Myocyte (in vitro differentiated cells): ENCODE measurements around the gene SLC12A7. TPM values are rescaled to one million over a fixed set of nuclear protein-coding genes. Genes with fewer than 3 reads are reported as not detected.

Source experiments
- microRNA-seq: library from miRNA; unstranded; fragments of <30 nt; microRNA quantifications from one replicate; pipeline ENCODE4, GENCODE V29; 2016
- total RNA-seq: library from RNA; depleted of rRNA; stranded (reverse); fragments of >200 nt; gene quantifications from 2 replicates; pipeline ENCODE4 v1.2.3, GENCODE V29; 2014

The SLC12A7 gene
- total RNA-seq, 1 donor from 2014 or later, result 38.0 TPM

Small RNA genes within 50 kb of the gene (microRNA-seq; reads per million reads assigned to microRNA genes)
- not detected for gene MIR4635

Other genes with a start within 250 kb of the SLC12A7 start
- 29.2 and 30.9 TPM in 2 replicates for gene BRD9, start 219.3 kb downstream of the SLC12A7 start, total RNA-seq
- gene TRIP13, start 219.2 kb downstream of the SLC12A7 start, total RNA-seq, result 3.5 and 4.5 TPM in 2 replicates
- not detected in 2 replicates for gene NKD2, start 103.3 kb downstream of the SLC12A7 start, total RNA-seq
- 0.31 TPM in 1 of 2 replicates, not detected in the other for gene SLC6A19, start 89.5 kb upstream of the SLC12A7 start, total RNA-seq
- gene SLC6A18, start 113.3 kb upstream of the SLC12A7 start, total RNA-seq, result not detected in 2 replicates
- 165 and 184 TPM in 2 replicates for gene TERT, start 183.0 kb upstream of the SLC12A7 start, total RNA-seq
- 156 and 169 TPM in 2 replicates for gene CLPTM1L, start 233.0 kb upstream of the SLC12A7 start, total RNA-seq